GM12872 (cell line): ENCODE data around the gene KIAA0825.

Experiments
- TF ChIP-seq, protein P1 (sequence below): IDR thresholded peaks from 3 replicates; pipeline ENCODE4 v1.5.1; 2011; ENCODE audit warnings: low read depth, mild to moderate bottlenecking, low read length, moderate library complexity; ENCODE audit not compliant: insufficient read depth

Gene KIAA0825

DNA sequence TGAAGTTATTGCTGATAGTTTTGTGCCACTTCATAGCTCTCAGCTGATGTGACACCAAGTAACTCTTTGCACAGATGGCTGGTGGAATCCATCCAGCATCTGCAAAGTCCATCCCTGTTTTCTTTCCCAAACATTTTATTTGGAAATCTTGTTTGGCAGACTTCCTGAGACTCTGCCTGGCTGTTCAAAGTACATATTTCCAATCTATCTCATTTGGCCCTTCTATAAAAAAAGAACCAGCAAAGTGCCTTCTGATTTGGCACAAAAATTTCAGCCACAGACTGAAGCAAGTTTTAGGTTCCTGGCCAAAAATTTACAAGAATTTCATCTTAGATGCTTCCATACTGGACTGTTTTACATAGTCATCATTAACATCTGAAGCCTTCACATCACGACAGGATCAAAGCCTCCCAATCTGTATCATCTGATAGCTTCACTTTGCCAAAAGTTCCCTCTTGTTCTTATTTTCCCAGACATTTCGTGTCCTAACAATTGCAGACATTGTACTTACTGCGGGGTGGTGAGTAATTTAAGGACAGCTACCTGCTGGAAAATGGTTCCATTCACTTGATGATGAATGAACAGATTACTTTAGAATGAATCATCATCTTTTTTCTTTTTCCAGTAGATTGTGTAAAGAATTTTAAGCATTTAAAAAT, 377.3 kb downstream of the KIAA0825 start:
- TF ChIP-seq, protein P1, sequence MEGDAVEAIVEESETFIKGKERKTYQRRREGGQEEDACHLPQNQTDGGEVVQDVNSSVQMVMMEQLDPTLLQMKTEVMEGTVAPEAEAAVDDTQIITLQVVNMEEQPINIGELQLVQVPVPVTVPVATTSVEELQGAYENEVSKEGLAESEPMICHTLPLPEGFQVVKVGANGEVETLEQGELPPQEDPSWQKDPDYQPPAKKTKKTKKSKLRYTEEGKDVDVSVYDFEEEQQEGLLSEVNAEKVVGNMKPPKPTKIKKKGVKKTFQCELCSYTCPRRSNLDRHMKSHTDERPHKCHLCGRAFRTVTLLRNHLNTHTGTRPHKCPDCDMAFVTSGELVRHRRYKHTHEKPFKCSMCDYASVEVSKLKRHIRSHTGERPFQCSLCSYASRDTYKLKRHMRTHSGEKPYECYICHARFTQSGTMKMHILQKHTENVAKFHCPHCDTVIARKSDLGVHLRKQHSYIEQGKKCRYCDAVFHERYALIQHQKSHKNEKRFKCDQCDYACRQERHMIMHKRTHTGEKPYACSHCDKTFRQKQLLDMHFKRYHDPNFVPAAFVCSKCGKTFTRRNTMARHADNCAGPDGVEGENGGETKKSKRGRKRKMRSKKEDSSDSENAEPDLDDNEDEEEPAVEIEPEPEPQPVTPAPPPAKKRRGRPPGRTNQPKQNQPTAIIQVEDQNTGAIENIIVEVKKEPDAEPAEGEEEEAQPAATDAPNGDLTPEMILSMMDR = no peak

- TF ChIP-seq, protein P1 = no peak
Observed at GRCh38 chr5:94240596-94240992, 377.8 kb downstream of the KIAA0825 start.

DNA sequence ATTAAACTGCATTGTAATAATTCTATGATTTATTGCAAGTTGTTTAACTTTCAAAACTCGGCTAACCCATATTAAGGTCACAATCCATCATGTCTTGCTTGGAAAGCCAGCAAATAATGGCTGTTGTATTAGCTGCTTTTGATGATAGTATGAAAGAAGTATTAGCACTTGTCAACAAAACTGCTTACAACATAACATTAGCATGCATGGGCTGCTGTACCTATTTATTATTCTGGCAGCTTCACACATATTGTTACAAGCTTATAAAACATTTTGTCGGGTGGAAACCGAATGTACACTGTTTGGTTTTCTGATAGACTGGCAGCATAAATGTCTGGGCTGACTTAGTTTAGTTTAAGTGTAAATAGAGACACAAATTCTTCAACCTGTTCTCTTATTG, 378.3 kb downstream of the KIAA0825 start:
- TF ChIP-seq, protein P1 = no peak

DNA sequence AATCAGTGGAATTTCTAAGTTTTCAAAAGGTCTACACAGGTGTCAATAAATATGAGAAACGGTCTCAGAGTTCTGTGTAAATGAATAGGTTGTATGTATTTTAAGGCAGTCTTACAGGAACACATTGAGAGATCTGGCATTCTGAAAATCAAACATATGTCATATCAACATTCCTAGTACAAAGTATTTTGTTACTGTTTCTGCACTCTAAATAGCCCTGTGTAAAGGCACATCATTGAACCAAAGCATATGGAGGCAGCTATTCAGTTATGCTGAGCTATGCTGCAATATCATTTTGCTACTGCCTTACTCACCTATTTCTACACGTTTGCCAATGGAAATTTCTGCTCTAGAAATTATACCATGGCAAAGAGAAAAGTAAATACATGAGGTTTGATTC, 379.1 kb downstream of the KIAA0825 start:
- TF ChIP-seq, protein P1 = no peak

DNA sequence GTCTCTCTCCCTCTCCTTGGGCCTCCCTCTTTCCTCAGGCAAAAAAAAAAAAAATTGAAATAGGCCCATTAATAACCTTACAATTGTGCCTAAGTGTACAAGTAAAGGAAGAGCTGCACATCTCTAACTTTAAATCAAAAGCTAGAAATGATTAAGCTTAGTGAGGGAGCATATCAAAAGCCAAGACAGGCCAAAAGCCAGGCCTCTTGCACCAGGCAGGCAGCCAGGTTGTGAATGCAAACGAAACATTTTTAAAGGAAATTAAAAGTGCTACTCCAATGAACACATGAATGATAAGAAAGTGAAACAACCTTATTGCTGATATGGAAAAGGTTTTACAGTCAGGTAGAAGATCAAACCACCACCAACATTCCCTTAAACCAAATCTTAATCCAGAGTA, 383.4 kb downstream of the KIAA0825 start:
- TF ChIP-seq, protein P1 = no peak

- TF ChIP-seq, protein P1 = no peak
Observed at GRCh38 chr5:94228791-94229190, 389.6 kb downstream of the KIAA0825 start.

- TF ChIP-seq, protein P1 = no peak
Observed at GRCh38 chr5:94223235-94223634, 395.2 kb downstream of the KIAA0825 start.
